KOPT-K1 (cell line): ENCODE results near the gene EP400.
A peak's percentile ranks its signal among the peaks of the same experiment; 100 is the strongest.

Experiments used
- H3K27ac ChIP-seq: fragments of 200-600 bp; sonication (generic); 2 replicates; pipeline ENCODE4 v1.5.1; 2016; ENCODE audit warnings: antibody characterized with exemption, mild to moderate bottlenecking, low read depth, low read length; ENCODE audit not compliant: poor library complexity, severe bottlenecking
- H3K36me3 ChIP-seq: fragments of 200-600 bp; sonication (generic); 2 replicates; pipeline ENCODE4 v1.5.1; 2017; ENCODE audit warnings: antibody characterized with exemption, mild to moderate bottlenecking, low read length, moderate library complexity; ENCODE audit not compliant: insufficient read depth
- H3K9me3 ChIP-seq: fragments of 200-600 bp; sonication (generic); 2 replicates; pipeline ENCODE4 v1.5.1; 2017; ENCODE audit warnings: antibody characterized with exemption, low read length, mild to moderate bottlenecking; ENCODE audit not compliant: insufficient read depth, poor library complexity, severe bottlenecking

EP400 gene, protein sequence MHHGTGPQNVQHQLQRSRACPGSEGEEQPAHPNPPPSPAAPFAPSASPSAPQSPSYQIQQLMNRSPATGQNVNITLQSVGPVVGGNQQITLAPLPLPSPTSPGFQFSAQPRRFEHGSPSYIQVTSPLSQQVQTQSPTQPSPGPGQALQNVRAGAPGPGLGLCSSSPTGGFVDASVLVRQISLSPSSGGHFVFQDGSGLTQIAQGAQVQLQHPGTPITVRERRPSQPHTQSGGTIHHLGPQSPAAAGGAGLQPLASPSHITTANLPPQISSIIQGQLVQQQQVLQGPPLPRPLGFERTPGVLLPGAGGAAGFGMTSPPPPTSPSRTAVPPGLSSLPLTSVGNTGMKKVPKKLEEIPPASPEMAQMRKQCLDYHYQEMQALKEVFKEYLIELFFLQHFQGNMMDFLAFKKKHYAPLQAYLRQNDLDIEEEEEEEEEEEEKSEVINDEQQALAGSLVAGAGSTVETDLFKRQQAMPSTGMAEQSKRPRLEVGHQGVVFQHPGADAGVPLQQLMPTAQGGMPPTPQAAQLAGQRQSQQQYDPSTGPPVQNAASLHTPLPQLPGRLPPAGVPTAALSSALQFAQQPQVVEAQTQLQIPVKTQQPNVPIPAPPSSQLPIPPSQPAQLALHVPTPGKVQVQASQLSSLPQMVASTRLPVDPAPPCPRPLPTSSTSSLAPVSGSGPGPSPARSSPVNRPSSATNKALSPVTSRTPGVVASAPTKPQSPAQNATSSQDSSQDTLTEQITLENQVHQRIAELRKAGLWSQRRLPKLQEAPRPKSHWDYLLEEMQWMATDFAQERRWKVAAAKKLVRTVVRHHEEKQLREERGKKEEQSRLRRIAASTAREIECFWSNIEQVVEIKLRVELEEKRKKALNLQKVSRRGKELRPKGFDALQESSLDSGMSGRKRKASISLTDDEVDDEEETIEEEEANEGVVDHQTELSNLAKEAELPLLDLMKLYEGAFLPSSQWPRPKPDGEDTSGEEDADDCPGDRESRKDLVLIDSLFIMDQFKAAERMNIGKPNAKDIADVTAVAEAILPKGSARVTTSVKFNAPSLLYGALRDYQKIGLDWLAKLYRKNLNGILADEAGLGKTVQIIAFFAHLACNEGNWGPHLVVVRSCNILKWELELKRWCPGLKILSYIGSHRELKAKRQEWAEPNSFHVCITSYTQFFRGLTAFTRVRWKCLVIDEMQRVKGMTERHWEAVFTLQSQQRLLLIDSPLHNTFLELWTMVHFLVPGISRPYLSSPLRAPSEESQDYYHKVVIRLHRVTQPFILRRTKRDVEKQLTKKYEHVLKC (N-terminal part only)

DNA sequence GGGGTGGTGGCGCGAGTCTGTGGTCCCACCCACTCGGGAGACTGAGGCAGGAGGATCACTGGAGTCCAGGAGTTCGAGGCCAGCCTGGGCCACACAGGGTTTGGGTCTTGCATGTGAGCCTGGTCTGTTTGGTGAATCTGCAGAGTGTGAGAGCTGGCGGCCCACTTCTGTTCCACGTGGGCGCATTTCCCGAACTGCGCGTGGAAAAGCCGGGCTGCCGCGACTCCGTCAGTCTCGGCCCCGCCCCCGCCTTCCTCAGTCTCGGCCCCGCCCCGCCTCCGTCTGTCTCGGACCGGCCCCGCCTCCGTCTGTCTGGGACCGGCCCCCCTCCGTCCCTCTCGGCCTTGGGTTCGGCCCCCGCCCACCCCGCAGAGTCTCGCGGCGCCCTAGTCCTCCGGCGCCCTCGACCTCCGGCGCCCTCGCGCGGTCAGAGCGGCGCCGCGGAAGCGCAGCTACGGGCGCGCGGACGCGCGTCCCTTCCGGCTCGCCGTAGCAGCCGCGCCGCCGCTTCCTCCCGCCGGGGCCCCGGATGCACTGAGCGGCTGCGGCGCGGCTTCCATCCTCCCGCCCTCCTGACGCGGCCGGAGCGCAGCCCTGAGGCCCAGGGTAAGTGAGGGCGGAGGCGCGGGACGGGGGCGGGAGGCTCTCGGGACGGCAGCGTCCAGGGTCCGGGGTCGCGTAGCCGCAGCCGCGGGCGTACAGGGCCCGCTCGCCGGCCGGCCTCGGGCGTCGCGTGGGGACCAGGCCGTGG lies at the start of gene EP400:
Gene EP400, plus strand, starts transcription at position 512 of the 751 bp plus-strand sequence. CDS start 10,678 bp downstream, outside the sequence.
- no peaks in the 10 kb centered on the region for H3K9me3 ChIP-seq
- H3K27ac ChIP-seq: peak within 1 kb of the TSS; percentile 93
- peaks cover 7% of the 10 kb centered on the region for H3K36me3 ChIP-seq

DNA sequence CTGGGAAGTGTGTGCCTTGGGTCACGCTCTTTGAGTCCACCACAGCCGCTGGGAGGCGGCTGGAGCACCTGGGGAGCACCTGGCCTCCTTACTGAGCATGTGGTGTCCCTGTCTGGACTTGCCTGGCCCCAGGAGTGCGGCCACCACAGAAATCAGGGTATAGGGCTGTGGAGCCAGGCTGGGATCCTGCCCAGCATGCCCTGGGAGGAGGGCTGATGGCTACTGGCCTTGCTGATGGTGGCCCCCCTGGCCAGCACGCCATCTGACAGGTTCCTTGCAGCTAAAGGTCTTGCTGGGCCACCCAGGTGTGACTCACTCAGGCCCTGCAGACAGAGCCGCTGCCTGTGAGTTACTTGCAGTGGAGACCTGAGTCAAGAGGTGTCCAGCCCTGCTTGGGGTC lies 49.3 kb upstream of the EP400 start:
- H3K36me3 ChIP-seq: peaks cover 22% of the 10 kb centered on the region; the same call in 1 of the 2 replicates
- no peaks in the 10 kb centered on the region for H3K9me3 ChIP-seq
- H3K27ac ChIP-seq: peak overlapping the region; percentile 0

DNA sequence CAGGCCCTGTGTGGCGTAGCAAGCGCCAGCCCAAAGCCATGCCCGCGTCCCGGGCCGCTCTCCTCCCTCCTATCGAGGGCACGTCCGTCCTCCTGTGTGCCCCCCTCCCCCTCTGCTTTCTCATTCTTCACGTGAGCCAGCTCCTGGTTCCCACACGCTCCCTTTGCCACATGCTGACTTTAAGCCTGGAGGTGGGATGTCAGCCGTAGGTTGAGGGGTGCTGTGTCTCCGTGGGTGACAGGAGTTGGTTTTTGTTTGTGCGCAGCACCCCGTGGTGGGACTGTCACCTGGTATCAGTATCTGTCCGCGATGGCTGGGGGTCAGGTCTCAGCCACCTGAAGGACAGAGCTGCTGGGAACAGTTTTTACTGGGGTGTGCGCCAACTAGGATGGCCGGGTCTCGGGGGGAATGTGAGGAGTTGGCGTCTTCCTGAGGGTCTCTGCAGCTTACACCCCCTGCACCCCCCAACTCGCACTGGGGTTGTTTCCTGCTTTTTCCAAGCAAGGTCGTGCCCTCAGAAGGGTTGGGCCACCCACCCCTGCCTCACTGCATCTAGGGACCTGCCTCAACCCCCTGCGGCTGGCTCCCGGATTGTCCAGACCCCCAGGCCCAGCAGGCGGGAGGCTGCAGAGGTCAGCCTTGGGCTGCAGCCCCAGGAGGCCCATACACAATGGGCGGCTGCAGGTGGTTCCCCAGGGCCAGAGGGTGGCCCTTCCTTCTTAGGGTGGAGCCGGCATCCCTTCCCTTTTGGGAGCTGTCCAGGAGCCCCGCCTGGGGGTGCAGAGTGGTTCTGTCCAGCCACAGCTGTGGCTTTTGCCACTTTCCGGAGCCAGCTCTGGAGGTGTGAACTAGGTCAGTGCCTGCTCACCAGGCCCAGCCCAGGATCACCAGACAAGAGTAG lies 48.1 kb upstream of the EP400 start:
- Histone ChIP-seq H3K27ac (no peak overlapping the region), H3K36me3 (peaks cover 25% of the 10 kb centered on the region), H3K9me3 (no peaks in the 10 kb centered on the region)

DNA sequence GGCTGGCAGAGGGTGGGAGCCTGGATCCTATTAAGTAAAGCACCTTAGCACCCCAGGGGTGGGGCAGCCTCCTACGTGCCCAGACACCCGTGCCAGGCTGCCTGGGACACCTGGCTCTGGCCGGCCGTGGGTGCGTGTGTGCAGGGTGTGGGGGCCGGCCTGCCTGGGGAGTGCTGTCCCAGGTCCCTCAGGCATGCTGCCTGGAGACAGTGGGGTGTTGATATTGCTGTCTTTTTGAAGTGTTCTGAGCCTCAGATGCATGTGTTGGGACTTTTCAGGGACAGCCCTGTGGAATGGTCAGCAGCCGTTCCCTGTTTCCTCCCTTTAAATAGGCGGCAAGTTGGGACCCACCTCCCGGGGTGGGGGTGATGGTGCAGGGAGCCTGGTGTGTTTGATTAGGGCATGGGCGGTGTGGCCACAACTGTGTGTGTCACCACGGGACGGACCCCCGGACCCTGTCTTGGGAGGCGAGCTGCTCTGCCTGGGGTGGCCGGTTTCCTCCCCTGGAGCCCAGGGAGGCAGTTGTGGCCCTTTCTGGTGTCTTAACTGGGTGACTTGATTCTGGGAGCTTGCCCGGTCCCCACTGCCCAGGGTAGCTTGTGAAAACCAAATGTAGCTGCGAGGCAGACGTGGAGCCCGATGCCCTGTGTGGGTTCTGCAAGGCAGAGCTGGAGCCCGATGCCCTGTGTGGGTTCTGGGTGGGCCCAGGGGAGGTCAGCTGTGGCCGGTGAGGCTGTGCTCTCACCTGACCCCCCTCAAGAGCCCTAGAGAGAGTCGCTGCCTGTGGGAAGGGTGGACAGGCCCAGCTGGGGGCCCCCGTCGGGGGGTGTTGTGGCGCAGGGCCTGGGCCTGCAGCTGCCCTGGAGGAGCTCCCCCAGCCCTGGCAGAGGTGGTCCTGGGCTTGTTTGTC lies 47.2 kb upstream of the EP400 start:
- Histone ChIP-seq H3K9me3 (no peaks in the 10 kb centered on the region), H3K27ac (peak overlapping the region; percentile 32), H3K36me3 (peaks cover 31% of the 10 kb centered on the region)

DNA sequence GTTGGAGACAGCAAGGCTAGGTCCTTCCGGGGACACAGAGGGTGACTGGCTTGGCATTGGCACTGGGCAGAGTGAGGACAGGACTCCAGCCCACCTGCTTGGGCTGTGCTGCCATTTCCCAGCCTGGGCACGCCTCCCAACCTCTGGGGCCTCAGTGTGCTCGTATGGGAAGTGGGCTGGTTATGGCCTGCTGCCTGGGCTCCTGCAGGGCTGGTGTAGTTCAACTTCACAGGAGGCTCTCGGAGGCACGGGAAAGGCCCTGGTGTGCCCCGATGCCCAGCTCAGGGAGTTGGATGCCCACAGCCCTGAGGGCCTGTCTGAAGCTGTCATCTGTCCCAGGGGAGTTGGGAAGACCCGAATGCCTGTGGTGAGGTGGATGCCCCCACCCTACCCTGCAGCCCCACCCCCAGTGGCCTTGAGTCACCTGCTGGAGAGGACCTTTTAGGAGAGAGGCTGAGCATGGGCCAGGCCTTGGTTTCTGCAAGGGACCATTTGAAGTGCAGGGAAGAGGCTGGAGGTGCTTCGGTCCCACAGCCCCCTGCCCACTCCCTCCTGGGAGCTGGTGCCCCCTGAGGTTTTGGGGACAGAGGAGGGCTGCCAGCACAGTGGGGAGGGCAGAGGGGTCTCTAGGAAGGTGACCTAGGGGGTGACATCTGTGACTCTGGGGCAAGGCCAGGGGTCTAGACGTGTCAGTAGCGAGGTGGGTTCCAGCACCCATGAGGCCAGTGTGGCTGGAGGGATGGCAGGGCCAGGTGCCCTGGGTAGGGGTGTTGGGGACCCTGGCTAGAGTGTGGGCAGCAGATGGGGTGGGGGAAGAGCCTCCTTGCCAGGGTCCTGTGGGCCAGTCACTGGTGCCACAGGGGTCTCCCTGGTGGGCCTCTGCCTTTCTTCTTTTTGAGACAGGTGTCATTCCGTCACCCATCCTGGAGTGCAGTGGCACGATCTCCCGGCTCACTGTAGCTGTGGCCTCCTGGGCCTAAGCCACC lies 46.2 kb upstream of the EP400 start:
- Histone ChIP-seq H3K9me3 (no peaks in the 10 kb centered on the region), H3K27ac (peak overlapping the region; percentile 65), H3K36me3 (peaks cover 26% of the 10 kb centered on the region)

DNA sequence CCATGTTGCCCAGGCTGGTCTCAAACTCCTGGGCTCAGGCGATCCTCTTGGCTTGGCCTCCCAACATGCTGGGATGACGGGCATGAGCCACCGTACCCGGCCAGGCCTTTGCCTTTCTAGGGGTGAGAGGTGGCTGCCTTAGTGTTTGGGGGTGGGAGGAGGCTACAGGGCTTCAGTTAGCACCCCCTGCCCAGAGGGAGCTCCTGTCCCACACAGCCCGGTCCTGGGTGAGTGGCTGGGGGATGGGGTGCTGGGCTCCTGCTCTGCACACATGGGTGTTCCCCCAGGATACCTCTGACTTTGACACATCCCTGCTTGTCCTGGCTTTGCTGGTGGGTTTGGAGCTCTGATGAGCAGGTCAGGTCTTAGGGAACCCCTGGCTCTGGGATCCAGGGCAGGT lies 45.4 kb upstream of the EP400 start:
- Histone ChIP-seq H3K36me3 (peaks cover 32% of the 10 kb centered on the region), H3K9me3 (no peaks in the 10 kb centered on the region), H3K27ac (peak overlapping the region; percentile 65)

DNA sequence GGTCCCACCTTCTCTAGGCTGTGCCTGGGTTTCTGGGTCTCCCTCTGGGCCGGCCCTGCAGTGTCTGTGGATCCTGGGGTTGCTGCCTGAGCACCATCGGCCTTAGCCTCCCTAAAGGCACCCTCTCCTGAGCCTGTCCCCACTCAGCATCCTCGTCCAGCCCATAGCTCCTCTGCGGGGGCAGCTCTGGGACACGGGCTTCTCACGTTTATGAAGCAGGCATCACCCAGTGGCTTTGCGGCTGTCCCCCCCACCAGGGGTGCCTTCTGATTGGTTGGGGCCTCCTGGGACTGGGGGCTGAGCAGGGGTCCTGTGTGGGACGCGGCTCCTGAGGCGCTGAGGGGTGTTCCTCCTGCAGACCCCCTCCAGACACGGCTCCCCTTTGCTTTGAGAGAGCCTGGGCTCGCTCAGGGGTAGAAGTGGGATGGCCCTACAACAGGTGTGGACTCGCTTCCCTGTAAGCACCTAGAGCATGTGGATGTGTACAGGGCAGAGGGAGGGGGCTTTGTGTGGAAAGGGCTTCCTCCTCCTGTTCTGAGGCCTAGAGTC lies 44.6 kb upstream of the EP400 start:
- Histone ChIP-seq H3K27ac (peak overlapping the region; percentile 65), H3K9me3 (no peaks in the 10 kb centered on the region), H3K36me3 (peaks cover 38% of the 10 kb centered on the region)

DNA sequence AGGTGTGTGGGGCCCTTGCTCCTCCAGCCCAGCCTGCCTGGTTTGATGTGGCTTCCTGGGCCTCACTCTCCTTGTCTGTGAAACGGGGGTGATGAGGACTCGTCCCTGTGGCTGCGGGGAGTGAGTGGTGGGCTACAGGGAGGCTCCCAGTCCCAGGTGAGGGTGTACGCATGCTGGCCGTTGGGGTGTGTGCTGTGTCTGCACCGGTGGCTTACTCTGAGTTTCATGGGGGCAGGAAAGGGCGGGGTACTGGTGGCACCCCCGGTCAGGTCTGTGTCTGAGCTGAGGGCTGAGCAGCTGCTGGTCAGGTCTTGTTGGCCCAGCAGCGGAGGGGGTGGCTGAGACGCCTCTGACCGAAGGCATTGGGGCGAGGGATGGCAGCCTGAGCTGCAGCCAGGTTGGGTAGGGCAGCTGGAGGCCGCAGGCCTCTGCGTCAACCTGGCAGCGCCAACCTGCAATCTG lies 44.1 kb upstream of the EP400 start:
- Histone ChIP-seq H3K36me3 (peaks cover 38% of the 10 kb centered on the region), H3K27ac (peak overlapping the region; percentile 65), H3K9me3 (no peaks in the 10 kb centered on the region)

DNA sequence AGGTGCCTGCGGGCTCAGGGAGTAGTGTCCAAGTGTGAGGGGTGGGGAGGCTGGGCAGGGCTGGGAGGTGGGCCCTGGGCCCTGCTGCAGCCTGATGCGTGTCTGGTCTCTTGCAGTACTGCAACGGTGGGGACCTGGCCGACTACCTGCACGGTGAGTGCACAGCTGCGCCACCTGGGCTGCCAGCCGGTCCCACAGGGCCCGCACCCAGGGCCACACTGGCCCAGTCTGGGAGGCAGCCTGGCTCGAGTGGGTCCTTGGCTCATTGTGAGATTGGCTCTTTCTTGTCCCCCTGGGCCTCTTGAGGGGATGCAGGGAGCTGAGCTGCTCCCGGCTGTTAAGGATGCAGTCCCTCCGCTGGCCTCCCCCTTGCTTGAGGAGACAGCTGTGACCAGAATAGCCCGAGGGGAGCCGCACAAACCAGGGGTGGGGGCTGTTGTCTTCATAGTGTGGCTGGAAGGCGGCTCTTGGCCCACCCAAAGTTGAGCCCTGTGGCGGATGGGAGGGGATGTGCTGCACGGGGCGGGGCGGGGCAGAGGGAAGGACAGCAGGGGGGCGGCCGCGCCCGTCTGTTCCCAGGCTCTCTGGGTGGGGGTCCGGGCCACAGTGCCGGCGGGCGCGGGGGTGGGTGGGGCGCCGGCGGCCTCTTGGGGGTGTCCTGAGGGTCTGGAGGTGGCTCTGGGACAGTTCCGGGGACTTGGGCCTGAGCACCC lies 42.2 kb upstream of the EP400 start:
- Histone ChIP-seq H3K27ac (no peak overlapping the region), H3K36me3 (peaks cover 56% of the 10 kb centered on the region)

DNA sequence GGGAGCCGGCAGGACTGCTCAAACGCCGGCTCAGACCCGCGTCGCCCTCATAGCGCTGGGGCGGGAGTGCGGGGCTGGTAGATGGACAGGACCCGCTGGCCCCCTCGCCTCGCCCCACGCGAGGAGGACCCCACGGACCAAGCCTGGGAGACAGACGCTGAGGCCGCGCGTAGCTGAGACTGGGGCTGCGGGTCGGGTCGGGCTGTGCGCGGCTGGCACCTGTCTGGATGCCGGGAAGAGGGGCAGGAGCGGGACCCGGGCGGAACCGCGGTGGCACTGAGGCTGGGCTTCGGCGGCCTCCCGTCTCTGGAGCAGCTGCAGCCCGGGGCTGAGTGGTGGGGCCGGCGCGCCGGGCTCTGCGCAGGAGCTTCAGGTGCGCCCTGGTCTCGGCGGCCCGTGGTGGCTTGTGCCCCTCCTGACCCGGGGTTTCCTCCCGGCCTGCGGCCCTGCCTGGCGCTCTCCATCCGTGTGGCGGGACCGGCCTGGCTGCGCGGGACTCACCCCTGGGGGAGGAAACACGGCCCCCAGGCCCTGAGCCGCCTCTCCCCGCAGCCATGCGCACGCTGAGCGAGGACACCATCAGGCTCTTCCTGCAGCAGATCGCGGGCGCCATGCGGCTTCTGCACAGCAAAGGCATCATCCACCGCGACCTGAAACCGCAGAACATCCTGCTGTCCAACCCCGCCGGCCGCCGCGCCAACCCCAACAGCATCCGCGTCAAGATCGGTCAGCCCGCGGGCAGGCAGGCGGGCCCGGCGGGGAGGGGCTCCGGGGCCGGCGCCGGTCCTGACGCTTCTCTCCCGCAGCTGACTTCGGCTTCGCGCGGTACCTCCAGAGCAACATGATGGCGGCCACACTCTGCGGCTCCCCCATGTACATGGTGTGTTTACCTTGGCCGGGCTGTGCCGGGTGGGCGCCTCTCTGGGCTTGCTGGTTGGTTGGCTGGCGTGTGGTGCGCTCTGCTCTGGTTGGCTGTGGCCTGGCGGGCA lies 41.4 kb upstream of the EP400 start:
- H3K9me3 ChIP-seq: no peaks in the 10 kb centered on the region
- H3K36me3 ChIP-seq: peaks cover 63% of the 10 kb centered on the region
- no peak overlapping the region for H3K27ac ChIP-seq

More for the DNA sequence above, 42.2 kb upstream of the EP400 start:
- no peaks in the 10 kb centered on the region for H3K9me3 ChIP-seq
